SK-N-SH treated with all-trans-retinoic acid at 6 μM for 48 hours (cell line): Measurements from ENCODE around the gene ITGB4.
A peak's percentile ranks its signal among the peaks of the same experiment; 100 is the strongest.

ENCODE experiments used
- BACH2 ChIP-seq: fragments of 250-450 bp; sonication (Bioruptor Pico); IDR thresholded peaks from 2 replicates; pipeline ENCODE4 v1.9.0; 2021; ENCODE audit warnings: mild to moderate bottlenecking, borderline replicate concordance
- ESRRG ChIP-seq: fragments of 250-450 bp; sonication (Bioruptor Pico); IDR thresholded peaks from 2 replicates; pipeline ENCODE4 v1.6.1; 2021; ENCODE audit warnings: mild to moderate bottlenecking
- ISL1 ChIP-seq: fragments of 250-450 bp; sonication (Bioruptor Pico); IDR thresholded peaks from 2 replicates; pipeline ENCODE4 v2.1.2; 2022; ENCODE audit warnings: mild to moderate bottlenecking, moderate library complexity
- PATZ1 ChIP-seq: fragments of 250-450 bp; sonication (Bioruptor Pico); IDR thresholded peaks from 2 replicates; pipeline ENCODE4 v1.8.0; 2020; ENCODE audit warnings: mild to moderate bottlenecking, moderate library complexity, borderline replicate concordance
- RARB ChIP-seq: fragments of 250-450 bp; sonication (Bioruptor Pico); IDR thresholded peaks from 2 replicates; pipeline ENCODE4 v1.8.0; 2021; ENCODE audit warnings: mild to moderate bottlenecking, moderate library complexity
- SNAI2 ChIP-seq: fragments of 250-450 bp; sonication (Bioruptor Pico); IDR thresholded peaks from 2 replicates; pipeline ENCODE4 v1.5.0; 2020; ENCODE audit warnings: mild to moderate bottlenecking, moderate library complexity
- TCF4 ChIP-seq: fragments of 250-450 bp; sonication (Bioruptor Pico); IDR thresholded peaks from 2 replicates; pipeline ENCODE4 v1.8.0; 2021; ENCODE audit warnings: mild to moderate bottlenecking, moderate library complexity, borderline replicate concordance
- ZC3H10 ChIP-seq: fragments of 250-450 bp; sonication (Bioruptor Pico); IDR thresholded peaks from 2 replicates; pipeline ENCODE4 v1.5.1; 2021; ENCODE audit warnings: mild to moderate bottlenecking, moderate library complexity
- ZFP3 ChIP-seq: fragments of 250-450 bp; sonication (Bioruptor Pico); IDR thresholded peaks from 2 replicates; pipeline ENCODE4 v1.5.0; 2020; ENCODE audit warnings: mild to moderate bottlenecking, moderate library complexity
- ZNF565 ChIP-seq: fragments of 450-650 bp; formaldehyde crosslinking; conservative IDR thresholded peaks from 2 replicates; pipeline ENCODE4 v1.5.0; 2020; ENCODE audit warnings: low read depth, mild to moderate bottlenecking, moderate library complexity
- ZNF70 ChIP-seq: fragments of 450-650 bp; formaldehyde crosslinking; IDR thresholded peaks from 2 replicates; pipeline ENCODE4 v1.5.0; 2020; ENCODE audit warnings: mild to moderate bottlenecking, moderate library complexity
- TF ChIP-seq, protein P1 (sequence below): fragments of 250-450 bp; sonication (Bioruptor Pico); IDR thresholded peaks from 2 replicates; pipeline ENCODE4 v1.5.1; 2020; ENCODE audit warnings: low read depth, mild to moderate bottlenecking, moderate library complexity

GRCh38 chr17:75753514-75754377 is 32.5 kb downstream of the ITGB4 start:
- no peak for TF ChIP-seq ISL1
- TF ChIP-seq RARB (CRISPR knock-in tag): no peak
- TF ChIP-seq BACH2: no peak
- no peak for TF ChIP-seq ZNF565 (CRISPR knock-in tag)
- TF ChIP-seq PATZ1 (CRISPR knock-in tag): no peak
- TF ChIP-seq, protein P1, sequence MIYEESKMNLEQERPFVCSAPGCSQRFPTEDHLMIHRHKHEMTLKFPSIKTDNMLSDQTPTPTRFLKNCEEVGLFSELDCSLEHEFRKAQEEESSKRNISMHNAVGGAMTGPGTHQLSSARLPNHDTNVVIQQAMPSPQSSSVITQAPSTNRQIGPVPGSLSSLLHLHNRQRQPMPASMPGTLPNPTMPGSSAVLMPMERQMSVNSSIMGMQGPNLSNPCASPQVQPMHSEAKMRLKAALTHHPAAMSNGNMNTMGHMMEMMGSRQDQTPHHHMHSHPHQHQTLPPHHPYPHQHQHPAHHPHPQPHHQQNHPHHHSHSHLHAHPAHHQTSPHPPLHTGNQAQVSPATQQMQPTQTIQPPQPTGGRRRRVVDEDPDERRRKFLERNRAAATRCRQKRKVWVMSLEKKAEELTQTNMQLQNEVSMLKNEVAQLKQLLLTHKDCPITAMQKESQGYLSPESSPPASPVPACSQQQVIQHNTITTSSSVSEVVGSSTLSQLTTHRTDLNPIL (CRISPR knock-in tag): no peak
- no peak; the same call in 1 of the 2 replicates for TF ChIP-seq ZFP3 (CRISPR knock-in tag)
- no peak for TF ChIP-seq TCF4 (CRISPR knock-in tag)
- TF ChIP-seq ESRRG (CRISPR knock-in tag): no peak
- no peak for TF ChIP-seq ZNF70
- 0 out of 2 replicates have a peak, but pooled peaks have one; percentile 10 for TF ChIP-seq SNAI2
- TF ChIP-seq ZC3H10 (CRISPR knock-in tag): no peak
